Testis (tissue), 2 donors: ENCODE data around the gene SYNGR1.

ENCODE experiments used
- CTCF ChIP-seq, 3 experiments: fragments of 450-650 bp in 2 of 3; fragments of 200-600 bp in 1 of 3; sonication (generic) in 1 of 3; IDR thresholded peaks; one replicate each; pipeline ENCODE4 v1.5.1; 2016 to 2019; ENCODE audit warnings: antibody characterized with exemption in 3 of 3, mild to moderate bottlenecking in 2 of 3, moderate library complexity in 1 of 3
- POLR2A ChIP-seq: fragments of 450-650 bp; IDR thresholded peaks from one replicate; pipeline ENCODE4 v1.6.1; 2017; ENCODE audit warnings: antibody characterized with exemption, mild to moderate bottlenecking, moderate library complexity

GRCh38 chr22:39317775-39318506 lies 31.9 kb upstream of the SYNGR1 start:
- TF ChIP-seq CTCF (IDR thresholded peaks at IDR 0.05) (no peak), POLR2A (no peak)
